Urothelium cell line (cell line): ENCODE results near the gene ENOX1.

Experiments used
- DNase-seq: peaks from one replicate; pipeline ENCODE4 v3.0.0; 2011; ENCODE audit warnings: low spot score, mixed read lengths
- FAIRE-seq: peaks from 2 replicates; lab custom pipeline; 2011; peaks lifted over from hg19 to GRCh38; lab: Jason Lieb, UNC

Gene ENOX1

GRCh38 chr13:43299374-43299773, 487.4 kb downstream of the ENOX1 start:
- DNase-seq (no peak), FAIRE-seq (no peak)

- DNase-seq (no peak), FAIRE-seq (no peak)
Measured at GRCh38 chr13:43298816-43299215, 488.0 kb downstream of the ENOX1 start.

GRCh38 chr13:43297967-43298678, 488.6 kb downstream of the ENOX1 start:
- DNase-seq (no peak), FAIRE-seq (no peak)

GRCh38 chr13:43295825-43296564, 490.8 kb downstream of the ENOX1 start:
- no peak for DNase-seq
- FAIRE-seq = no peak

- FAIRE-seq (no peak), DNase-seq (no peak)
Measured at GRCh38 chr13:43295321-43295720, 491.5 kb downstream of the ENOX1 start.

- DNase-seq (no peak), FAIRE-seq (no peak)
Measured at GRCh38 chr13:43294412-43294811, 492.4 kb downstream of the ENOX1 start.

GRCh38 chr13:43293986-43294385, 492.8 kb downstream of the ENOX1 start:
- DNase-seq = no peak
- no peak for FAIRE-seq

- DNase-seq (no peak), FAIRE-seq (no peak)
Measured at GRCh38 chr13:43293561-43293960, 493.2 kb downstream of the ENOX1 start.

- DNase-seq = no peak
- no peak for FAIRE-seq
Measured at GRCh38 chr13:43293008-43293407, 493.8 kb downstream of the ENOX1 start.

GRCh38 chr13:43291287-43292060, 495.3 kb downstream of the ENOX1 start:
- DNase-seq (no peak), FAIRE-seq (no peak)

- FAIRE-seq = no peak
Measured at GRCh38 chr13:43289470-43290255, 497.1 kb downstream of the ENOX1 start.

GRCh38 chr13:43286751-43287150, 500.0 kb downstream of the ENOX1 start:
- FAIRE-seq (no peak), DNase-seq (no peak)

More at GRCh38 chr13:43289470-43290255, 497.1 kb downstream of the ENOX1 start:
- DNase-seq = no peak

GRCh38 chr13:43285933-43286597, 500.7 kb downstream of the ENOX1 start:
- FAIRE-seq (no peak), DNase-seq (no peak)

GRCh38 chr13:43284162-43284561, 502.6 kb downstream of the ENOX1 start:
- DNase-seq (no peak), FAIRE-seq (no peak)

GRCh38 chr13:43279696-43280095, 507.1 kb downstream of the ENOX1 start:
- FAIRE-seq (no peak), DNase-seq (no peak)

GRCh38 chr13:43278127-43278526, 508.6 kb downstream of the ENOX1 start:
- FAIRE-seq (no peak), DNase-seq (no peak)

- no peak for FAIRE-seq
- no peak for DNase-seq
Measured at GRCh38 chr13:43277142-43277541, 509.6 kb downstream of the ENOX1 start.

- DNase-seq = no peak
Measured at GRCh38 chr13:43274881-43275280, 511.9 kb downstream of the ENOX1 start.

GRCh38 chr13:43273362-43273761, 513.4 kb downstream of the ENOX1 start:
- DNase-seq (no peak), FAIRE-seq (no peak)

More at GRCh38 chr13:43274881-43275280, 511.9 kb downstream of the ENOX1 start:
- no peak for FAIRE-seq

- FAIRE-seq = no peak
- DNase-seq = no peak
Measured at GRCh38 chr13:43272851-43273250, 513.9 kb downstream of the ENOX1 start.
